Retinal pigment epithelial cell (primary cell): Measurements from ENCODE around the gene ZNF136.
A peak's percentile ranks its signal among the peaks of the same experiment; 100 is the strongest.

Source experiments
- DNase-seq: peaks from one replicate; pipeline ENCODE4 v3.0.0-alpha.2; 2010; ENCODE audit warnings: low read depth
- H3K4me3 ChIP-seq: 2 replicates; pipeline ENCODE4 v1.5.1; 2011; ENCODE audit warnings: mild to moderate bottlenecking, low read length, control low read depth, moderate library complexity
- TF ChIP-seq, protein P1 (sequence below): conservative IDR thresholded peaks from 2 replicates; pipeline ENCODE4 v1.5.1; 2011; ENCODE audit warnings: low read depth, low read length, control low read depth, inconsistent platforms

Gene ZNF136

DNA sequence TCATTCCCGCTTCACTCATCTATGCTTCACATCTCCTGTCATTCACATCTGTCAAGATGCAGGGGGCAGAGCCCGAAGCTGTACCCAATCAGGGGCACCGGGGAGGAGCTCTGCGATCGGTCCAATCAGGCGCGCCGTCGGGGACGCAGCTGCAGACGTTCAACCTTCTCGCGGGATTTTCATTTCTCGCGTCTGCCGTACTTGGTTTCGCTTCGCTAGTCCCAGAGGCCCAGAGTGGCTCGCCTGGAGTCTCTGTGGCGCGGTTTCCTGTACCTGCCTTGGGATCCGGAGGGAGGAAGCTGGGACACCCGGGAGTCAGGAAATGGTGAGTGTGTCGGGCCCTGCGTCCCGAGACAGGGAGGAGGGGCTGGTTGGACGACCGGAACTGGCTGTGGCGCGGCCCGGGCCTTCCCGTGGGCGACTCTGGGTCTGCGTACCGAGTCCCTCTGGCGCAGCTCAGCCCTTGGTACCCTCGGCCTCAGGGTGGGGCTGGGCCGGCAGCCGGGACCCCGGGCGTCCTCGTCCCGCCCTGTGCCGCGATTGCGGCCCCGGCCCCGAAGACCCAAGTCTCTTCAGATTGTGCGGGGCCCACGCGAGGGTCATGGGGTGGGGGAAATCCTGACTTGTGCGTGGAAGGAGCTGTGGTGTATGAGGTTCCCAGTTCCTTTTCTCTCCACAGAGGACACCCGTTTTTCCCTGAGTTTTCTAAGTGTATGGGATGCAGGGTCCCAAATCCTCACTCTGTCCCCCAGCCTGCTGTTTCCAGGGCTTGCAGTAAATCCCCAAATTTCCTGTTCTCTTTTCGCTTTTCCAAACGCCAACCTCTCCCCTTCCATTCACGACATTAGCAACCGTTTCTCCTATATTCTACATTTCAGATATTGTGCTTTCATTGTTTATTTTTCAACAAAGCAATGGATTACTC is at the start of gene ZNF136:
ZNF136 (plus strand) TSS at position 215 of the 925 bp plus-strand sequence; CDS start at position 323, 108 bp downstream.
- DNase-seq = peak; percentile 80
- TF ChIP-seq, protein P1, sequence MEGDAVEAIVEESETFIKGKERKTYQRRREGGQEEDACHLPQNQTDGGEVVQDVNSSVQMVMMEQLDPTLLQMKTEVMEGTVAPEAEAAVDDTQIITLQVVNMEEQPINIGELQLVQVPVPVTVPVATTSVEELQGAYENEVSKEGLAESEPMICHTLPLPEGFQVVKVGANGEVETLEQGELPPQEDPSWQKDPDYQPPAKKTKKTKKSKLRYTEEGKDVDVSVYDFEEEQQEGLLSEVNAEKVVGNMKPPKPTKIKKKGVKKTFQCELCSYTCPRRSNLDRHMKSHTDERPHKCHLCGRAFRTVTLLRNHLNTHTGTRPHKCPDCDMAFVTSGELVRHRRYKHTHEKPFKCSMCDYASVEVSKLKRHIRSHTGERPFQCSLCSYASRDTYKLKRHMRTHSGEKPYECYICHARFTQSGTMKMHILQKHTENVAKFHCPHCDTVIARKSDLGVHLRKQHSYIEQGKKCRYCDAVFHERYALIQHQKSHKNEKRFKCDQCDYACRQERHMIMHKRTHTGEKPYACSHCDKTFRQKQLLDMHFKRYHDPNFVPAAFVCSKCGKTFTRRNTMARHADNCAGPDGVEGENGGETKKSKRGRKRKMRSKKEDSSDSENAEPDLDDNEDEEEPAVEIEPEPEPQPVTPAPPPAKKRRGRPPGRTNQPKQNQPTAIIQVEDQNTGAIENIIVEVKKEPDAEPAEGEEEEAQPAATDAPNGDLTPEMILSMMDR = no peak
- H3K4me3 ChIP-seq = peak within 1 kb of the TSS; percentile 95

DNA sequence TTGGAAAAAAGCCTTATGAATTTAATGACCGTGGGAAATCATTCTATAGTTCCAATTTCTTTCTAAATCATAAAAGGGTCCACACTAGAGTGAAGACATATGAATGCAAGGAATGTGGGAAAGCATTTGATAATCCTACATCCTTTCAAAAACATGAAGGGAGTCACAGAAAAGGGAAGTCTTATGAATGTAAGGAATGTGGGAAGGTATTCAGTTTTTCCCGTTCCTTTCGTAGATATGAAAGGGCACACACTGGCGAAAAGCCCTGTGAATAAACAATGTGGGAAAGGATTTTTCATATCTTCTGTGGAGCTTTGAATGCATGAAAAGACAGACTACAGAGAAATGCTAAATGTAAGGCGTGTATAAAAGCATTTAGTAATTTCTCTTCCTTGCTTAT is 49.8 kb upstream of the ZNF136 start:
- TF ChIP-seq, protein P1 = no peak
- no peak overlapping the region for H3K4me3 ChIP-seq
- no peak for DNase-seq

DNA sequence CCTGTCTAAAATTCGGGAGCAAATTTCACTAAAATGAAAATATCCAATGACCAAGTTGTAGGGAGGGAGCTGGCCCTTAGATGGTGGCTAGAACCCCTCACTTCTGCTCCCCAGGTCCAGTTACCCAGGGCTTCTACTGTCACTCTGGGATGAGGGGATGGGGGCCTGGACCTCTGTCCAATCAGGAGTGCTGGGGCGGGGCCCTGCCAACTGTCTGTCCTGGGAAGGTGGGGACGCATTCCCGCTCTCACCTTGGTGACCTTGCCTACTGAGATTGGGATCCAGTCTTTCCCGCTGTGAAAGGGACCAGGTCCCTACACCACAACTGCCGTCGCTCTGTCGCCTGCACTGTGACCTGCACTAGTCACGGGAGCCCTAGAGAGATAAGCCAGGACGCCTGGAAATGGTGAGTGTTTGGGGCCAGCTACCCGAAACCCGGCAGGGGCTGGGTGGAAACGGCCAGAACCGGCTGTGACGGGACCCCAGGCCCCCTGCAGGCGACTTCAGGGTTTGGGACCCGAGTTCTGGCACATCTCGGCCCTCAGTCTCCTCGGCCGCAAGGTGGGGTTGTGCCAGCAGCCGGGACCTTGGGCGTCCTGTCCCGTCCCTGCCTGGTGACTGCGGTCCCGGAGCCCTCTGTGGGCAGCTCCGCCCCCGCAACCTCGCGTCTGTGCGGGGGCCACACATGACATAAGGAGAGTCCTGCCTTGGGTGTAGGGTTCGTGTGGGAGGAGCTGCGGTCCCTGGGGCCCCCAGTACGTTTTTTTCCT is 45.5 kb upstream of the ZNF136 start:
- TF ChIP-seq, protein P1 = no peak
- no peak overlapping the region for H3K4me3 ChIP-seq
- no peak for DNase-seq

DNA sequence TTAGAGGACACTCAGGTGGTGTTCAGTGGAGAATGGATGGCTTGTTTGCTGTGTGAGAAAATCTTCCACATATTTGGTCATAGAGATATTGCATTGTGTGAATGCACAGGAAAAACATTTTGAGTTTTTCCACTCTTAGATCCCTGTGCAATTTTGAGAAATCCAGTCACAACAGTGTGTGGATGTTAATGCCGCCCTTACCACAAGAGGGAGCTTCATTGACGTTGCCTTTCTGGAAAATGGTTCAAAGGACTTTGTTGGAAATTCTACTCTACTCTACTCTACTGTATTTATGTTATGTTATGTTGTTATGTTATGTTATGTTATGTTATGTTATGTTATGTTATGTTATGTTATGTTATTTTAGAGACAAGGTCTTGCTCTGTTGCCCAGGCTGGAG is 36.2 kb upstream of the ZNF136 start:
- TF ChIP-seq, protein P1 = peak; percentile 43
- no peak for DNase-seq
- H3K4me3 ChIP-seq = no peak overlapping the region

DNA sequence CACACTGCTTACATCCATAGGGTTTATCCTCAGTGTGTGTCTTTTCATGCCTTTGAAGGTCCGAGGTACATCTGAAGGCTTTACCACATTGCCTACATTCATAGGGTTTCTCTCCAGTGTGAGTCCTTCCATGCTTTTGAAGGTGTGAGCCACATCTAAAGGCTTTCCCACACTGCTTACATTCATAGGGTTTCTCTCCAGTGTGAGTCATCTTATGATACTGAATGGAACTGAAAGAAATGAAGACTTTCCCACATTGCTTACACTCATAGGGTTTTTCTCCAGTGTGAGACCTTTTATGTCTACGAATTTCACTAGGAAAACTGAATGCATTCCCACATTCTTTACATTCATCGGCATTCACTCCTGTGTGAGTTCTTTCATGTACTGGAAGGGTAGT is 29.8 kb upstream of the ZNF136 start:
- TF ChIP-seq, protein P1 = no peak
- H3K4me3 ChIP-seq = no peak overlapping the region
- DNase-seq = no peak

DNA sequence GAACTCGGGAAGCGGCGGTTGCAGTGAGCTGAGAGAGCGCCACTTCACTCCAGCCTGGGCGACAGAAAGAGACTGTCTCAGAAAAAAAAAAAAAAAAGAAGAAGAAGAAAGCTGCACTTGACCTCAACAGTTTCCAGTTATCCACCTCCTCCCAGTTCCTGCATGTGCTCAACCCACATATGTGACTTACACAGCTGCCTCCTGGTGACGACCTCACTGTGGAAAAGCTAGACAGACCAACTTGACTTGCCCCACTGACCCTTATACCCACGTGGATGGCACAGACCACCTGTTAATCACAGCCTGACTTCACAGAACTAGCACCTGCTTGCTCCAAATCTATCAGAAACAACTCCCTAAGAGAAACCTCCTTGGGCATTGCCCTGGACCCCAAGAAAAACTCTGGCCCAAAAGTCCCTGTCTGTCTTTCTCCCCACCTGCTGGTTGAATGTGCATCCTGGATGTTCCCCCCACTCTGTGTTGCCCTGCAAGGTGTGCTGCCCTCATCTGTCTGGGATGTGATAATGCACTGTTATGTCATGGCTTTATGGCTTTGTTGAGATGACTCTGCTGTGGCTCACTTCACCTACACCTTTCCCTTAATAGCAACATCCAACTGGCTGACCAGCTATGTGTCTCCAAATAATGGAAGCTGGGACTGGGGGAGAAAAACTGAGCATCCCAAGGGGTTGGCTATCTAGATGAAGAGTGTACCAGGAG is 25.5 kb upstream of the ZNF136 start:
- DNase-seq = no peak
- TF ChIP-seq, protein P1 = peak; percentile 2
- no peak overlapping the region for H3K4me3 ChIP-seq
